Activated CD8-positive, alpha-beta T cell treated with anti-CD3 and anti-CD28 coated beads for 36 hours (primary cell): ENCODE data around the gene SMIM32. TPM values are rescaled to one million over a fixed set of nuclear protein-coding genes. Genes with fewer than 3 reads are reported as not detected.

Experiments used
- ATAC-seq: fragments of 200-7000 bp; cut with Tn5 transposase; one replicate; pipeline ENCODE4 v1.10.0; 2021; ENCODE audit warnings: mild to moderate bottlenecking, moderate library complexity
- CTCF ChIA-PET: fragments of 350-600 bp; sonication (Branson Sonifier 250); formaldehyde crosslinking; loops from one replicate; lab custom pipeline; 2021; ENCODE audit warnings: antibody characterized with exemption; lab: Charles Lee
- POLR2A ChIA-PET: fragments of 350-600 bp; sonication (Branson Sonifier 250); formaldehyde crosslinking; loops from one replicate; lab custom pipeline; 2021; ENCODE audit warnings: antibody characterized with exemption; lab: Charles Lee
- DNase-seq: peaks from one replicate; pipeline ENCODE4 v3.0.0-alpha.2; 2020
- H3K27ac Mint-ChIP-seq: one replicate; pipeline ENCODE4 v1.8.0; 2021; ENCODE audit warnings: mild to moderate bottlenecking, mixed read lengths
- H3K27me3 Mint-ChIP-seq: one replicate; pipeline ENCODE4 v1.8.0; 2021; ENCODE audit warnings: mixed read lengths
- H3K36me3 Mint-ChIP-seq: one replicate; pipeline ENCODE4 v1.8.0; 2021; ENCODE audit warnings: low read depth, mixed read lengths
- H3K4me1 Mint-ChIP-seq: one replicate; pipeline ENCODE4 v1.8.0; 2021; ENCODE audit warnings: low read depth, mixed read lengths
- H3K4me3 Mint-ChIP-seq: one replicate; pipeline ENCODE4 v1.8.0; 2021; ENCODE audit warnings: mild to moderate bottlenecking, moderate library complexity, mixed read lengths
- H3K9me3 Mint-ChIP-seq: one replicate; pipeline ENCODE4 v1.8.0; 2021; ENCODE audit warnings: mixed read lengths
- CTCF ChIP-seq: fragments of 200-600 bp; IDR thresholded peaks from one replicate; pipeline ENCODE4 v1.8.0; 2022; ENCODE audit warnings: antibody characterized with exemption, mild to moderate bottlenecking
- intact Hi-C: fragments of 100-400 bp; cut with micrococcal nuclease; formaldehyde crosslinking; loops from one replicate; pipeline ENCODE4 v1.10.0; 2022
- total RNA-seq, 2 experiments: library from RNA; stranded (reverse); gene quantifications; one replicate each; pipeline ENCODE4 v1.2.3, GENCODE V29; 2021

SMIM32 gene
- total RNA-seq, 2 experiments from 2014 or later = not detected

GRCh38 chr5:136235321-136235720 lies 42.4 kb upstream of the SMIM32 start:
- H3K4me1 Mint-ChIP-seq = no peaks in the 10 kb centered on the region
- no peaks in the 10 kb centered on the region for H3K36me3 Mint-ChIP-seq
- ATAC-seq = no peak
- intact Hi-C loops = no loop called here
- DNase-seq = no peak
- no peak overlapping the region for H3K4me3 Mint-ChIP-seq
- H3K9me3 Mint-ChIP-seq = no peaks in the 10 kb centered on the region
- TF ChIP-seq CTCF = no peak
- H3K27me3 Mint-ChIP-seq = no peaks in the 10 kb centered on the region
- ChIA-PET POLR2A (no interaction called here), CTCF (no interaction called here)
- H3K27ac Mint-ChIP-seq = no peak overlapping the region

- H3K4me3 Mint-ChIP-seq = no peak overlapping the region
- no peaks in the 10 kb centered on the region for H3K36me3 Mint-ChIP-seq
- H3K4me1 Mint-ChIP-seq = no peaks in the 10 kb centered on the region
- no peaks in the 10 kb centered on the region for H3K9me3 Mint-ChIP-seq
- no peak overlapping the region for H3K27ac Mint-ChIP-seq
- peaks cover 6% of the 10 kb centered on the region for H3K27me3 Mint-ChIP-seq
- TF ChIP-seq CTCF = no peak
- ChIA-PET POLR2A (interaction anchor here (1.1 kb wide), 1 partner anchor 350 kb away, joined by 3 read pairs; no protein-coding TSS in a partner anchor), CTCF (interaction anchor here (0.8 to 1.4 kb wide), 3 partner anchors 17 to 27 kb away, joined by 3 to 4 read pairs (median 4); no protein-coding TSS in a partner anchor)
- DNase-seq (no peak), ATAC-seq (no peak)
- intact Hi-C loops = no loop called here
Measured at GRCh38 chr5:136232316-136232715, 39.4 kb upstream of the SMIM32 start.

GRCh38 chr5:136230176-136230575 lies 37.2 kb upstream of the SMIM32 start:
- TF ChIP-seq CTCF = no peak
- Mint-ChIP-seq H3K36me3 (no peaks in the 10 kb centered on the region), H3K4me1 (no peaks in the 10 kb centered on the region), H3K4me3 (no peak overlapping the region), H3K27ac (no peak overlapping the region), H3K9me3 (no peaks in the 10 kb centered on the region), H3K27me3 (peaks cover 6% of the 10 kb centered on the region)
- ChIA-PET CTCF (no interaction called here), POLR2A (no interaction called here)
- ATAC-seq = no peak
- intact Hi-C loops = no loop called here
- no peak for DNase-seq

- H3K36me3 Mint-ChIP-seq = no peaks in the 10 kb centered on the region
- CTCF ChIA-PET = no interaction called here
- DNase-seq = no peak
- H3K4me1 Mint-ChIP-seq = no peaks in the 10 kb centered on the region
- no peaks in the 10 kb centered on the region for H3K9me3 Mint-ChIP-seq
- H3K27me3 Mint-ChIP-seq = peaks cover 6% of the 10 kb centered on the region
- intact Hi-C loops = no loop called here
- ATAC-seq = no peak
- no peak for TF ChIP-seq CTCF
- H3K27ac Mint-ChIP-seq = no peak overlapping the region
- no peak overlapping the region for H3K4me3 Mint-ChIP-seq
- POLR2A ChIA-PET = no interaction called here
Measured at GRCh38 chr5:136228136-136228757, 35.3 kb upstream of the SMIM32 start.

GRCh38 chr5:136226401-136226800 lies 33.4 kb upstream of the SMIM32 start:
- intact Hi-C loops = no loop called here
- peaks cover 6% of the 10 kb centered on the region for H3K27me3 Mint-ChIP-seq

More at GRCh38 chr5:136226401-136226800, 33.4 kb upstream of the SMIM32 start:
- DNase-seq (no peak), ATAC-seq (no peak)
- Mint-ChIP-seq H3K4me1 (no peaks in the 10 kb centered on the region), H3K36me3 (no peaks in the 10 kb centered on the region), H3K9me3 (no peaks in the 10 kb centered on the region), H3K4me3 (no peak overlapping the region), H3K27ac (no peak overlapping the region)
- CTCF ChIA-PET = no interaction called here
- POLR2A ChIA-PET = no interaction called here
- no peak for TF ChIP-seq CTCF
